ENCODE data around the gene KCTD10.
"Not testable (repeated sequence)": the region's sequence is repeated elsewhere in the genome, so short reads cannot be mapped to it uniquely, and the experiment has no call there.

KCTD10 gene

GRCh38 chr12:109493938-109494337, 16.8 kb upstream of the KCTD10 start:
- no peak for DNase-seq

- DNase-seq: no peak
These were observed 16.0 kb upstream of the KCTD10 start for GRCh38 chr12:109493090-109493489.

DNA sequence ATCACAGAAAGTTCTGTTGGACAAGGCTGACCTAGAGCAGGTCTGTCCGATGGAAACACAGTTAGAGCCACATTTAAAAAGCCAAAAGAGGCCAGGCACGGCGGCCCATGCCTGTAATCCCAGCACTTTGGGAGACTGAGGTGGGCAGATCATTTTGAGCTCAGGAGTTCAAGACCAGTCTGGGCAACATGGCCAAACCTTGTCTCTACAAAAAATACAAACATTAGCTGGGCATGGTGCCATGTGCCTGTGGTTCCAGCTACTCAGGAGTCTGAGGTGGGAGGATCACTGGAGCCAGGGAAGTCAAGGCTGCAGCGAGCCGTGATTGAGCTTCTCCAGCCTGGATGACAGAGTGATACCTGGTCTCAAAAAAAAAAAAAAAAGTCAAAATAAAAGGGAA, 15.3 kb upstream of the KCTD10 start:
- no peak for DNase-seq

- DNase-seq: no peak
These were observed 14.6 kb upstream of the KCTD10 start for GRCh38 chr12:109491671-109492070.

GRCh38 chr12:109489955-109490565, 13.0 kb upstream of the KCTD10 start:
- no peak for DNase-seq

- no peak for DNase-seq
These were observed 12.2 kb upstream of the KCTD10 start for GRCh38 chr12:109489016-109489954.

GRCh38 chr12:109488051-109488665, 11.1 kb upstream of the KCTD10 start:
- no peak for DNase-seq

- DNase-seq: no peak
These were observed 10.3 kb upstream of the KCTD10 start for GRCh38 chr12:109487181-109488050.

DNA sequence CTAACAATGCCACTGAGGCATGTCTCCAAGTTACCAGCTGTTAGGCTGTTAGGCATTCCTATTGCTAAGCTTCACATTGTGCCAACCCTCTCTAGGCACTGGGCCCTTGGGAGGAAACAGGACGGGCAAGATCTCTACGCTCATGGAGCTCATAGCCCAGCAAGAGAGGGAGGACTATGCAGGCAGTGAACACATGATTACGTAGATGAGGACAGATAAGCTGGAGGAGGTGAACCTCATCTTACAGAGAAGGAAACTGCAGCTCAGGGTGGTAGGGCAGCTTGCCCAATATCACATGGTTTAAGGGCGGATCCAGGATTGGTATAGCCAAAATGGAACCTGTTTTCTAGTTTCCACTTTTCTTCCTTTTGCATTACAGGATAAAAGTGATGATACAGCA, 8.1 kb upstream of the KCTD10 start:
- DNase-seq: no peak

- DNase-seq: no peak
These were observed 6.2 kb upstream of the KCTD10 start for GRCh38 chr12:109483346-109483745.

GRCh38 chr12:109482894-109483293, 5.8 kb upstream of the KCTD10 start:
- no peak for DNase-seq

DNA sequence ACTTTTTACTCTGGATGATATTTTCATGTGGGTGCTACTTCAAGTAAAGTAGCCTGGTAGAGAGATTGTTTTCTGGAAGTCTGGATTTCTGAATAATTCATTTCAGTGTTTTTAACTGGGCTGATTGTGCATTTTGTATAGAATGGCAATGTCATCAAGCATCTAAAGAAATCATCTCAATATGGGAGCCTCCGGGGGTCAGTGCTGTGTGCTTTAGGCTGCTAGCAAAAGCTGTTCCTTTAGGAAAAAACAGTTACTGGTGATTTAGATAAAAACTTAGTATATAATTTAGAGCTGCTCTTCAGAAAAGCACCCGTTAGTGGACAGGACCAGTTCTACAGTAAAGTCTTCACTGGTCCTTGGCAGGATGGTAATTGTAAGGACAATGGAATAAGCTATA, 5.4 kb upstream of the KCTD10 start:
- no peak for DNase-seq

DNA sequence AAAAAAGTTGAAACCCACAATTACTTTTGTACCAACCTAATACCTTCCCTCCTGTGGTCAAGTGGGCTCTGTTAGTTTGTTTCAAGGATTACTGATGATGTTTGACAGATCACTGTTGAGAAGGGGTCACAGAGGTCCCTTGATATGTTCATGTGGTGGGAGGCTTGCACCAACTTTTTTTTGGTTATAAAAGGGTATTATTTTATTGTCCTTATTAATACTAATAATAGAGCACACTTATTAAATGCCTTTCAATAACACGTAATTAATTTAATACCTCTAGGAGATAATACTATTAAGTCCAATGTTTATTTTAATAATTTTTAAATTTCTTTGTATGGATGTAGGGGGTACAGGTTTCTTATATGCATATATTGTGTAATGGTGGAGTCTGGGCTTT, 4.8 kb upstream of the KCTD10 start:
- DNase-seq: no peak

- DNase-seq: no peak
These were observed 3.3 kb upstream of the KCTD10 start for GRCh38 chr12:109480356-109480755.

DNA sequence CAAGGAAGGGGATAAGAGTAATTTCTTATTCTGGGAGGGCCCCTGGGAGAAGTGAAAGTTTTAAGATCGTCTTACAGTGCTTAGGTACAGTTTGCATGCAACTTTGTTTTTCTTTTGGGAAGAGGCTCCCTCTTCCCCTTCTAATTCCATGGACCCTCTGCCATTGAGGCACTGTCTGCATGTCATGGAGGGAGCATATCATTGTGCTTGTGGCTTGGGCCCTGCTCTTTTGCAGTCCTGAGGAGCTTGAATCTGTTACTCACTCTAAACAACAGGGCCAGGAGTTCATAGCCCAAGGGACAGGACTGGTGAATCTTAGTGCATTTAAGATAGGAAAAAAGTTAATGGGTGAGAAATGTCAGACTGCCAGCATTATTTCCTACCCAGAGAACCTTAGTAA, 2.7 kb upstream of the KCTD10 start:
- DNase-seq: no peak

DNA sequence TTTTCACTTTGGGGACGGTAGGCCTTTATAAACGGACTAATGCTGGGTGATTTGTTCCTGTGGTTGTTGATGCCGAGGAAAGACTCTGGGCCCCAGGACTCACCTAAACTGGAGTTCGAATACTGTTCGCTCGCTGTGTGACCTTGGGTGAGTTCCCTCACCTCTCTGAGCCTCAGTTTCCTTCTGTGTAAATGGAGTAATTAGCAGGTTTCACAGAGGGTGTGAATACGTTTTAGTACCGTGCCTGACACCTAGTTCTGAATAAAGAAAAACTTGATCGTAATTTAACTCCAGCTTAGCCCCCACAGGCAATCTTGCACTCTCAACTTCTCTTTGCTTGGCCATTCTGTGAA, 839 bp upstream of the KCTD10 start:
- no peak for DNase-seq

DNA sequence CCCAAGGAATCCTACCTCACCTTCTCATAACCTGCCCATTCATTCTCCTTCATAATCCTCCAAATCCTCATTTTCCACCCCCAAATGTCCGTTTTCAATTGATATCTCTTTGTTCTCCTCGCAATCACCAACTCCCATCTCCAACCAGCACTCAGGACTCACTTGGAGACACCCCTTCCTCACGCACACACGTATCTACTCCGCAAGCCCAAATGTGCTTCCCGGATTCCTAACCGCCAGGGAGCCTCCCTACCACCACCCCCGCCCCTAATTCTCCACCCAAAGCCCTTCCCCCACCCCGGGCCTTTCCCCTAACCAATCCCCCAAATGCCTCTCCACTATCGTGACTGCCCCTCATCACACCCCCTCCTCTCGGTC, 304 bp downstream of the KCTD10 start:
- no peak for DNase-seq

- DNase-seq: no peak
These were observed 900 bp downstream of the KCTD10 start for GRCh38 chr12:109475993-109476806.

DNA sequence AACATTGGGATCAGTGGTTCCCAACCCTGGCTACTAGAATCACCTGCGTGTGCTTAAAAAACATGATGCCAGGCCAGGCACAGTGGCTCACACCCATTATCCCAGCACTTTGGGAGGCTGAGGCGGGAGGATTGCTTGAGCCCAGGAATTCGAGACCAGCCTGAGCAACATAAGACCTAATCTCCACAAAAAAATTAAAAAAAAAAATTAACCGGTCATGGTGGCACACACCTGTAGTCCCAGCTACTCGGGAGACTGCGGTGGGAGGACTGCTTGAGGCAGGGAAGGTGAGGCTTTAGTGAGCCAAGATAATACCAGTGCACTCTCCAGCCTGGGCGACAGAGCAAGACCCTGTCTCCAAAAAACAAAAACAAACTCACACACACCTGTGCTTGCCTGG, 2.0 kb downstream of the KCTD10 start:
- no peak for DNase-seq

GRCh38 chr12:109473526-109474270, 3.4 kb downstream of the KCTD10 start:
- not testable (repeated sequence) for DNase-seq

GRCh38 chr12:109473006-109473405, 4.1 kb downstream of the KCTD10 start:
- DNase-seq: no peak

GRCh38 chr12:109469517-109469916, 7.6 kb downstream of the KCTD10 start:
- no peak for DNase-seq
